K562 (cell line): Measurements from ENCODE around the gene SESN2. TPM values are rescaled to one million over a fixed set of nuclear protein-coding genes. Genes with fewer than 3 reads are reported as not detected.

Source experiments
- CEBPZ ChIP-seq: fragments of 150-350 bp; IDR thresholded peaks from 2 replicates; pipeline ENCODE4 v1.6.1; 2014; ENCODE audit warnings: low read depth, mild to moderate bottlenecking, low read length, borderline replicate concordance
- GTF2B ChIP-seq: IDR thresholded peaks from 2 replicates; pipeline ENCODE4 v1.6.1; 2011; ENCODE audit not compliant: insufficient read length; ENCODE audit errors: extremely low read depth
- HEY1 ChIP-seq: fragments of 250-450 bp; sonication (Bioruptor Pico); IDR thresholded peaks from 2 replicates; pipeline ENCODE4 v1.5.0; 2020; ENCODE audit warnings: mild to moderate bottlenecking, moderate library complexity, borderline replicate concordance
- HMGN3 ChIP-seq: IDR thresholded peaks from 2 replicates; pipeline ENCODE4 v1.6.1; 2011; ENCODE audit warnings: borderline replicate concordance, low read depth, mild to moderate bottlenecking, mixed read lengths, low read length; ENCODE audit not compliant: insufficient read length; ENCODE audit errors: extremely low read depth
- MBD1 ChIP-seq: fragments of 250-450 bp; sonication (Bioruptor Pico); IDR thresholded peaks from 2 replicates; pipeline ENCODE4 v1.8.0; 2022; ENCODE audit warnings: inconsistent platforms
- NRF1 ChIP-seq, 2 experiments: fragments of 450-650 bp; IDR thresholded peaks in 1 of 2; conservative IDR thresholded peaks in 1 of 2; 2 replicates each; pipeline ENCODE4 v1.6.1; 2014; ENCODE audit warnings: mild to moderate bottlenecking in 2 of 2
- POLR2H ChIP-seq: IDR thresholded peaks from 2 replicates; pipeline ENCODE4 v1.6.1; 2016; ENCODE audit warnings: missing genetic modification characterization, low read depth, mild to moderate bottlenecking, control low read depth, missing compliant biosample characterization, moderate library complexity
- TAF1 ChIP-seq: IDR thresholded peaks from 2 replicates; pipeline ENCODE4 v1.6.1; 2011; ENCODE audit warnings: mild to moderate bottlenecking, low read length, moderate library complexity; ENCODE audit not compliant: insufficient read depth, control insufficient read depth, severe bottlenecking; ENCODE audit errors: extremely low read depth
- UBTF ChIP-seq, 2 experiments: IDR thresholded peaks; 2 replicates each; pipeline ENCODE4 v1.6.1; 2012; ENCODE audit warnings: improper control_type of control experiment in 2 of 2, low read depth in 2 of 2, low read length in 2 of 2, borderline replicate concordance in 1 of 2
- USF1 ChIP-seq: sonication (generic); formaldehyde crosslinking; IDR thresholded peaks from 2 replicates; pipeline ENCODE4 v1.9.0; 2022; ENCODE audit warnings: mild to moderate bottlenecking, missing genetic modification reagents
- ZNF175 ChIP-seq: fragments of 200-800 bp; sonication (Bioruptor generic); IDR thresholded peaks from 2 replicates; pipeline ENCODE4 v1.6.1; 2016; ENCODE audit warnings: low read depth, mild to moderate bottlenecking, missing genetic modification characterization, missing compliant biosample characterization
- ZNF232 ChIP-seq: sonication (generic); formaldehyde crosslinking; IDR thresholded peaks from 2 replicates; pipeline ENCODE4 v1.8.0; 2022; ENCODE audit warnings: mild to moderate bottlenecking, missing genetic modification reagents
- ZNF449 ChIP-seq: fragments of 250-450 bp; sonication (Bioruptor Pico); IDR thresholded peaks from 2 replicates; pipeline ENCODE4 v1.8.0; 2022; ENCODE audit warnings: moderate library complexity, mild to moderate bottlenecking, inconsistent platforms
- polyA plus RNA-seq, 8 experiments: library from polyadenylated mRNA; depleted of rRNA in 4 of 8; stranded (reverse) in 5 of 8; unstranded in 3 of 8; fragments of >200 nt; fragmentation: Nextera tagmentation in 2 of 8; fragmentation: Illumina TruSeq in 1 of 8; extraction: Ambion mirVana in 2 of 8; extraction: Trizol in 1 of 8; gene quantifications; 2 replicates each; pipeline versions ENCODE4 v1.2.1 to v1.2.3, GENCODE V29; 2011 to 2014; ENCODE audit warnings: inconsistent platforms in 1 of 8, missing spikeins in 1 of 8
- total RNA-seq, 7 experiments: library from RNA; depleted of rRNA in 6 of 7; stranded (reverse); fragments of >200 nt in 6 of 7; fragmentation: Illumina TruSeq in 2 of 7; extraction: Trizol in 2 of 7; gene quantifications; 2 replicates each; pipeline versions ENCODE4 v1.2.1 to v1.2.3, GENCODE V29; 2011 to 2021; ENCODE audit warnings: low replicate concordance in 1 of 7

The SESN2 gene
- total and polyA plus RNA-seq, 9 of the 15 experiments (the other 6 are each of a cell fraction or from before 2014, with no cell fraction given), result 3.7 to 71.3 (median 16.8) TPM

- TF ChIP-seq HEY1 (CRISPR knock-in tag) (no peak), ZNF232 (CRISPR knock-in tag) (no peak; the same call in 1 of the 2 replicates), POLR2H (tag) (peak; percentile 90), CEBPZ (peak; percentile 89), MBD1 (CRISPR knock-in tag) (no peak), HMGN3 (peak; percentile 61), UBTF (IDR thresholded peaks at IDR 0.05; ENCODE audit: borderline replicate concordance in 1 of 2, low read depth in 2 of 2, low read length in 2 of 2) (peak; percentile 56 to 68; a peak in 2 of 4 replicates), NRF1 (conservative IDR thresholded peaks at IDR 0.05 in 1 of 2, IDR thresholded peaks at IDR 0.05 in 1 of 2) (peak; percentile 47 to 69), ZNF449 (CRISPR knock-in tag) (no peak), TAF1 (peak; percentile 96), GTF2B (no peak), USF1 (CRISPR knock-in tag) (no peak), ZNF175 (CRISPR knock-in tag) (no peak)
These were observed 23.3 kb upstream of the SESN2 start, which contains the start of gene ATP5IF1 (continued) for GRCh38 chr1:28235755-28236655.
